CMK (cell line): ENCODE results near the gene NGF.

Experiments
- DNase-seq: peaks from one replicate; pipeline ENCODE4 v3.0.0-alpha.2; 2010; ENCODE audit warnings: low read depth

Gene NGF

DNA sequence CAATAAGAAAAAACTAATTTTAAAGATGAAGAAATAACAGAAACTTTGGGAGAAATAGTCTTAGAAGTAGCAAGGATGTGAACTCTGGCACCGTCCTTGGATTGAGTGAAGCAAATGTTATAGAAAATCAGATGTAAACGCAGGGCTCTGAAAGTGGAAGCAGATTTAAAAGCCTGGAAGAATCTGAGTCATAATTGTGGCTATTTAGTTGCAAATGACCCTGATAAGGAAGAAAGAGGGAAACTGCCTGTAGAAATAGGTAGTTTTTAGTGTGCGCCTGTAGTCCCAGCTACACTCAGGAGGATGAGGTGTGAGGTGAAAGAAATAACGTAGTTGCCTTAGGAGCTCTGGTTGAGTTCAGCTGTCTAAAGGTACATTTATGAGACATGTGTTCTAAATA lies 101.0 kb downstream of the NGF start:
- DNase-seq = no peak
